ENCODE measurements around the gene BPIFB4.

Gene BPIFB4

DNA sequence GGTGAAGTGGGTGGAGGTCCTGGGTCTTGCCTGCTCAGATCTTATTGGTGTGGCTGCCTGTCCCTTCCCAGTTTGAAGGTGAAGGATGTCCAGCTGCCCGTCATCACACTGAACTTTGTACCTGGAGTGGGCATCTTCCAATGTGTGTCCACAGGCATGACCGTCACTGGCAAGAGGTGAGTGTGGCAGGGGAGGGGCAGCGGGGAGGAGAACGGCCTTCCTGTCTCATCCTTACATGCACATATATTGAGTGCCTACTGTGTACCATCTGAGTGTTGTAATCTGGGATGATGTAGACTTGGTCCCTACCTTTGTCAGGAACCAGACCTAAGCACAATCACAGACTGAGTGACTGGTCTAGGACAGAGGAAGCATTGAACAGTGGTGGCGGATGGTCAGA, 45.3 kb upstream of the BPIFB4 start:
- Histone ChIP-seq H3K79me2 (ENCODE audit: low read length) (no peaks in the 10 kb centered on the region), H4K20me1 (ENCODE audit: insufficient read depth, low read length) (no peaks in the 10 kb centered on the region), H3K36me3 (replicated peaks; ENCODE audit: insufficient read depth, low read length) (no peaks in the 10 kb centered on the region), H3K27me3 (replicated peaks; ENCODE audit: insufficient read depth, low read length) (peaks cover 53% of the 10 kb centered on the region), H3K4me2 (ENCODE audit: low read depth, low read length) (no peak overlapping the region), H3K4me1 (ENCODE audit: low read length) (no peaks in the 10 kb centered on the region), H3K9me3 (replicated peaks; ENCODE audit: insufficient read depth, low read length) (no peaks in the 10 kb centered on the region), H3K4me3 (ENCODE audit: low read length) (no peak overlapping the region), H3F3A (ENCODE audit: insufficient read depth, low read length) (no peaks in the 10 kb centered on the region), H3K9ac (ENCODE audit: low read length) (no peak overlapping the region), H2AFZ (ENCODE audit: low read length) (no peak overlapping the region), H3K9me2 (replicated peaks; ENCODE audit: insufficient read depth, low read length) (no peaks in the 10 kb centered on the region), H3K27ac (ENCODE audit: low read length) (no peak overlapping the region)
- TF ChIP-seq EZH2 (optimal IDR thresholded peaks at IDR 0.05; ENCODE audit: low read depth, low read length) (no peak), EZH2phosphoT487 (IDR thresholded peaks at IDR 0.05; ENCODE audit: low read length) (no peak)
- TF ChIP-seq, protein P1, sequence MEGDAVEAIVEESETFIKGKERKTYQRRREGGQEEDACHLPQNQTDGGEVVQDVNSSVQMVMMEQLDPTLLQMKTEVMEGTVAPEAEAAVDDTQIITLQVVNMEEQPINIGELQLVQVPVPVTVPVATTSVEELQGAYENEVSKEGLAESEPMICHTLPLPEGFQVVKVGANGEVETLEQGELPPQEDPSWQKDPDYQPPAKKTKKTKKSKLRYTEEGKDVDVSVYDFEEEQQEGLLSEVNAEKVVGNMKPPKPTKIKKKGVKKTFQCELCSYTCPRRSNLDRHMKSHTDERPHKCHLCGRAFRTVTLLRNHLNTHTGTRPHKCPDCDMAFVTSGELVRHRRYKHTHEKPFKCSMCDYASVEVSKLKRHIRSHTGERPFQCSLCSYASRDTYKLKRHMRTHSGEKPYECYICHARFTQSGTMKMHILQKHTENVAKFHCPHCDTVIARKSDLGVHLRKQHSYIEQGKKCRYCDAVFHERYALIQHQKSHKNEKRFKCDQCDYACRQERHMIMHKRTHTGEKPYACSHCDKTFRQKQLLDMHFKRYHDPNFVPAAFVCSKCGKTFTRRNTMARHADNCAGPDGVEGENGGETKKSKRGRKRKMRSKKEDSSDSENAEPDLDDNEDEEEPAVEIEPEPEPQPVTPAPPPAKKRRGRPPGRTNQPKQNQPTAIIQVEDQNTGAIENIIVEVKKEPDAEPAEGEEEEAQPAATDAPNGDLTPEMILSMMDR (IDR thresholded peaks at IDR 0.05; ENCODE audit: low read length) = no peak
- DNase-seq = no peak

DNA sequence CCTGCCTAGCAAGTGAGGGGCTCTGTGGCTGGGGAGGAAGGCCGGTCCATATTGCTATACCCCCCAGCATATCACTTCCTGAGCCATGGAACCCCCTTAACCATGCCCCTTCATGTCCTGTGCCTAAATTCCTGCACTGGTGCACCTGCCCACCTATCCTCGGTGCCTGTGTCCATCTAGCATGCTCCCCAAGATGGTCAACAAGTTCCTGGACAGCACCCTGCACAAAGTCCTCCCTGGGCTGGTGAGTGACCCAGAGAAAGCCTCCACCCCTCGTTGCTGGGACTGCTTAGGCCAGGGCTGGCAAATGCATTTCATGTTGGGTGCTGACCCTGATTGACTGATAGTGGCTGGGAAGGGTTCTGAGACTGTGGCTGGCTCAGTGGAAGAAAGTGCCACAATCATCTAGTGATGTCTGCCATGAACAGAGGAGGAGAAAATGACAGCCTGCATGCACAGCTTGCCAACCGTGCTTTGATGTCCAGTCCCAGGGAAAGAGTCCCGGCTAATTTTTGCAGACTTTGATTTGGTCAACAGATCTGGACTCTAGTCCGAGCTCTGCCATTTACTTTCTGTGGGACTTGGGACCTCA, 44.4 kb upstream of the BPIFB4 start:
- Histone ChIP-seq H3K27ac (ENCODE audit: low read length) (no peak overlapping the region), H4K20me1 (ENCODE audit: insufficient read depth, low read length) (no peaks in the 10 kb centered on the region), H3K4me2 (ENCODE audit: low read depth, low read length) (no peak overlapping the region), H3K79me2 (ENCODE audit: low read length) (no peaks in the 10 kb centered on the region), H3K27me3 (replicated peaks; ENCODE audit: insufficient read depth, low read length) (peaks cover 51% of the 10 kb centered on the region), H3F3A (ENCODE audit: insufficient read depth, low read length) (no peaks in the 10 kb centered on the region), H3K9me2 (replicated peaks; ENCODE audit: insufficient read depth, low read length) (no peaks in the 10 kb centered on the region), H3K36me3 (replicated peaks; ENCODE audit: insufficient read depth, low read length) (no peaks in the 10 kb centered on the region), H3K4me1 (ENCODE audit: low read length) (no peaks in the 10 kb centered on the region), H2AFZ (ENCODE audit: low read length) (no peak overlapping the region), H3K9me3 (replicated peaks; ENCODE audit: insufficient read depth, low read length) (no peaks in the 10 kb centered on the region), H3K4me3 (ENCODE audit: low read length) (no peak overlapping the region), H3K9ac (ENCODE audit: low read length) (no peak overlapping the region)
- TF ChIP-seq, protein P1 (IDR thresholded peaks at IDR 0.05; ENCODE audit: low read length) = no peak
- TF ChIP-seq EZH2 (optimal IDR thresholded peaks at IDR 0.05; ENCODE audit: low read depth, low read length) (no peak), EZH2phosphoT487 (IDR thresholded peaks at IDR 0.05; ENCODE audit: low read length) (no peak)
- DNase-seq = no peak

DNA sequence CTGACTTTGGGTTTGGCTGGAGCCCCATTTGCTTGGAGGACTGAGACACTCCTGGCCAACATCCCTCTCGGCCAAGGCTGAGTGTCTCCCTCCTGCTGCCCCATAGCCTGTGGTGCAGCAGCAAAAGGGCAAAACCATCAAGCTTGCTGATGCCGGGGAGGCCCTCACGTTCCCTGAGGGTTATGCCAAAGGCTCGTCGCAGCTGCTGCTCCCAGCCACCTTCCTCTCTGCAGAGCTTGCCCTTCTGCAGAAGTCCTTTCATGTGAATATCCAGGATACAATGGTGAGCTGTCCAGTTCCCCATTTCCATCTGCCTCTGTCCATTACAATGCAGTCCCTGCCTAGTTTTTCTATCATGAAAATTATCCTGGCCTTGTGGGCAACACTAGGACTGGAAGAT, 42.0 kb upstream of the BPIFB4 start:
- no peaks in the 10 kb centered on the region for H3K79me2 ChIP-seq (ENCODE audit: low read length)
- H3K36me3 ChIP-seq (replicated peaks; ENCODE audit: insufficient read depth, low read length) = no peaks in the 10 kb centered on the region
- TF ChIP-seq EZH2phosphoT487 (IDR thresholded peaks at IDR 0.05; ENCODE audit: low read length) (no peak), EZH2 (optimal IDR thresholded peaks at IDR 0.05; ENCODE audit: low read depth, low read length) (no peak)
- TF ChIP-seq, protein P1 (IDR thresholded peaks at IDR 0.05; ENCODE audit: low read length) = no peak
- H3K9me2 ChIP-seq (replicated peaks; ENCODE audit: insufficient read depth, low read length) = no peaks in the 10 kb centered on the region
- no peaks in the 10 kb centered on the region for H4K20me1 ChIP-seq (ENCODE audit: insufficient read depth, low read length)
- no peaks in the 10 kb centered on the region for H3F3A ChIP-seq (ENCODE audit: insufficient read depth, low read length)
- H2AFZ ChIP-seq (ENCODE audit: low read length) = no peak overlapping the region
- H3K27me3 ChIP-seq (replicated peaks; ENCODE audit: insufficient read depth, low read length) = peaks cover 47% of the 10 kb centered on the region
- H3K4me2 ChIP-seq (ENCODE audit: low read depth, low read length) = no peak overlapping the region
- no peak overlapping the region for H3K27ac ChIP-seq (ENCODE audit: low read length)
- H3K9ac ChIP-seq (ENCODE audit: low read length) = no peak overlapping the region
- H3K4me3 ChIP-seq (ENCODE audit: low read length) = no peak overlapping the region
- H3K4me1 ChIP-seq (ENCODE audit: low read length) = no peaks in the 10 kb centered on the region
- DNase-seq = no peak
- no peaks in the 10 kb centered on the region for H3K9me3 ChIP-seq (replicated peaks; ENCODE audit: insufficient read depth, low read length)
